Measurements from ENCODE around the gene LHFPL6.

The LHFPL6 gene

GRCh38 chr13:39365879-39366278 lies 237.1 kb downstream of the LHFPL6 start:
- Histone ChIP-seq H2BK5ac (ENCODE audit: low read length) (no peak overlapping the region), H2BK15ac (ENCODE audit: low read length) (no peak overlapping the region), H3K14ac (ENCODE audit: low read length) (no peak overlapping the region), H3K36me3 (replicated peaks in 1 of 2; ENCODE audit: control insufficient read depth in 2 of 2, insufficient read depth in 2 of 2, low read length in 2 of 2) (peaks cover 0 to 31% of the 10 kb centered on the region in 2 donors), H3K23ac (ENCODE audit: low read depth, low read length, poor library complexity) (no peak overlapping the region), H2BK120ac (ENCODE audit: low read depth, low read length) (no peak overlapping the region), H4K8ac (ENCODE audit: low read depth, low read length) (no peak overlapping the region), H2BK12ac (ENCODE audit: low read length) (no peak overlapping the region), H3K79me1 (ENCODE audit: low read depth, low read length) (no peaks in the 10 kb centered on the region), H3K18ac (ENCODE audit: low read length) (no peak overlapping the region), H3K4me1 (ENCODE audit: control insufficient read depth in 2 of 2, insufficient read depth in 1 of 2, low read depth in 1 of 2, low read length in 2 of 2) (peaks cover 3 to 7% of the 10 kb centered on the region in 2 donors), H3K4ac (ENCODE audit: low read length) (no peak overlapping the region), H3K27ac (replicated peaks; ENCODE audit: low read length) (no peak overlapping the region), H3K4me3 (ENCODE audit: low read length in 2 of 2) (no peak overlapping the region), H3K9ac (ENCODE audit: low read depth, low read length, poor library complexity) (no peak overlapping the region), H3K27me3 (ENCODE audit: control insufficient read depth in 3 of 3, insufficient read depth in 3 of 3, low read depth in 1 of 3, low read length in 3 of 3) (no peaks in the 10 kb centered on the region), H2AK5ac (ENCODE audit: low read depth, low read length) (no peak overlapping the region), H2AFZ (ENCODE audit: low read length) (no peak overlapping the region), H3K9me3 (replicated peaks in 1 of 2; ENCODE audit: control insufficient read depth in 2 of 2, insufficient read depth in 1 of 2, low read depth in 1 of 2, low read length in 2 of 2) (peaks cover 0 to 4% of the 10 kb centered on the region in 2 donors), H3K4me2 (ENCODE audit: insufficient read depth, low read length, poor library complexity, severe bottlenecking) (no peak overlapping the region), H4K91ac (ENCODE audit: low read depth, low read length, poor library complexity) (no peak overlapping the region)
- DNase-seq (ENCODE audit: low spot score), result no peak

GRCh38 chr13:39364947-39365468 lies 238.0 kb downstream of the LHFPL6 start:
- peaks cover 3 to 7% of the 10 kb centered on the region in 2 donors for H3K4me1 ChIP-seq (ENCODE audit: control insufficient read depth in 2 of 2, insufficient read depth in 1 of 2, low read depth in 1 of 2, low read length in 2 of 2)
- WGBS, 2 donors (ENCODE audit: extremely low coverage in 2 of 2, insufficient read length in 2 of 2, insufficient replicate concordance in 1 of 2), result no CpG with 5 or more reads among the region's 5 CpGs
- H3K9ac ChIP-seq (ENCODE audit: low read depth, low read length, poor library complexity), result no peak overlapping the region
- no peak overlapping the region for H3K23ac ChIP-seq (ENCODE audit: low read depth, low read length, poor library complexity)
- no peak overlapping the region for H4K91ac ChIP-seq (ENCODE audit: low read depth, low read length, poor library complexity)
- H3K14ac ChIP-seq (ENCODE audit: low read length), result no peak overlapping the region
- no peak overlapping the region for H2BK5ac ChIP-seq (ENCODE audit: low read length)
- no peak overlapping the region for H2AK5ac ChIP-seq (ENCODE audit: low read depth, low read length)
- no peak overlapping the region for H3K27ac ChIP-seq (replicated peaks; ENCODE audit: low read length)
- no peaks in the 10 kb centered on the region for H3K27me3 ChIP-seq (ENCODE audit: control insufficient read depth in 3 of 3, insufficient read depth in 3 of 3, low read depth in 1 of 3, low read length in 3 of 3)
- no peak overlapping the region for H3K18ac ChIP-seq (ENCODE audit: low read length)
- H3K4me2 ChIP-seq (ENCODE audit: insufficient read depth, low read length, poor library complexity, severe bottlenecking), result no peak overlapping the region
- no peak overlapping the region for H3K4me3 ChIP-seq (ENCODE audit: low read length in 2 of 2)
- H2BK15ac ChIP-seq (ENCODE audit: low read length), result no peak overlapping the region
- H3K4ac ChIP-seq (ENCODE audit: low read length), result no peak overlapping the region
- peaks cover 0 to 4% of the 10 kb centered on the region in 2 donors for H3K9me3 ChIP-seq (replicated peaks in 1 of 2; ENCODE audit: control insufficient read depth in 2 of 2, insufficient read depth in 1 of 2, low read depth in 1 of 2, low read length in 2 of 2)
- no peak overlapping the region for H2BK12ac ChIP-seq (ENCODE audit: low read length)
- H3K79me1 ChIP-seq (ENCODE audit: low read depth, low read length), result no peaks in the 10 kb centered on the region
- no peak overlapping the region for H2BK120ac ChIP-seq (ENCODE audit: low read depth, low read length)
- no peak overlapping the region for H4K8ac ChIP-seq (ENCODE audit: low read depth, low read length)
- H2AFZ ChIP-seq (ENCODE audit: low read length), result no peak overlapping the region
- H3K36me3 ChIP-seq (replicated peaks in 1 of 2; ENCODE audit: control insufficient read depth in 2 of 2, insufficient read depth in 2 of 2, low read length in 2 of 2), result peaks cover 0 to 31% of the 10 kb centered on the region in 2 donors
- DNase-seq (ENCODE audit: low spot score), result no peak

DNA sequence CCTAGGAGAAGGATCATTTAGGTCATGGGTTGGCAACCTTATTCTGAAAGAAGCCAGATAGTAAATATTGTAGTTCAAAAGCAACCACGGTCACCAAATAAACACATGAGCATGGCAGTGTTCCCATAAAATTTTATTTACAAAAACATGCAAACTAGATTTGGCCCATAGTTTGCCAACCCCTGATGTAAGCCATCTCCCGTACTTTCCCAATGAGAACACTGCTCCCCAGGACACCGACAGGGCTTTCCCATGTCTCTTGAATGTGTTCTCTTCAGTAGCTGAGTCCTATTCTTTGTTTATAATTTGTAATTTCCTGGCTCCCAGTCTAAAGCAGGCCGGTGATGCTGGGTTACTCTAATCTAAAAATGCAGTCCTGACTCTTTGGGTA lies 239.6 kb downstream of the LHFPL6 start:
- Histone ChIP-seq H3K18ac (ENCODE audit: low read length) (no peak overlapping the region), H3K4ac (ENCODE audit: low read length) (no peak overlapping the region), H4K91ac (ENCODE audit: low read depth, low read length, poor library complexity) (no peak overlapping the region), H2AK5ac (ENCODE audit: low read depth, low read length) (no peak overlapping the region), H3K14ac (ENCODE audit: low read length) (no peak overlapping the region), H2BK5ac (ENCODE audit: low read length) (no peak overlapping the region), H2BK12ac (ENCODE audit: low read length) (no peak overlapping the region), H4K8ac (ENCODE audit: low read depth, low read length) (no peak overlapping the region), H3K4me2 (ENCODE audit: insufficient read depth, low read length, poor library complexity, severe bottlenecking) (no peak overlapping the region), H3K9ac (ENCODE audit: low read depth, low read length, poor library complexity) (no peak overlapping the region), H3K9me3 (replicated peaks in 1 of 2; ENCODE audit: control insufficient read depth in 2 of 2, insufficient read depth in 1 of 2, low read depth in 1 of 2, low read length in 2 of 2) (peaks cover 0 to 10% of the 10 kb centered on the region in 2 donors), H3K23ac (ENCODE audit: low read depth, low read length, poor library complexity) (no peak overlapping the region), H3K4me3 (ENCODE audit: low read length in 2 of 2) (no peak overlapping the region), H3K36me3 (replicated peaks in 1 of 2; ENCODE audit: control insufficient read depth in 2 of 2, insufficient read depth in 2 of 2, low read length in 2 of 2) (peaks cover 0 to 31% of the 10 kb centered on the region in 2 donors), H2BK120ac (ENCODE audit: low read depth, low read length) (no peak overlapping the region), H3K27ac (replicated peaks; ENCODE audit: low read length) (no peak overlapping the region), H3K79me1 (ENCODE audit: low read depth, low read length) (no peaks in the 10 kb centered on the region), H2AFZ (ENCODE audit: low read length) (no peak overlapping the region), H2BK15ac (ENCODE audit: low read length) (no peak overlapping the region), H3K4me1 (ENCODE audit: control insufficient read depth in 2 of 2, insufficient read depth in 1 of 2, low read depth in 1 of 2, low read length in 2 of 2) (peaks cover 3 to 7% of the 10 kb centered on the region in 2 donors), H3K27me3 (ENCODE audit: control insufficient read depth in 3 of 3, insufficient read depth in 3 of 3, low read depth in 1 of 3, low read length in 3 of 3) (no peaks in the 10 kb centered on the region)
- no peak for DNase-seq (ENCODE audit: low spot score)
- WGBS, 2 donors (ENCODE audit: extremely low coverage in 2 of 2, insufficient read length in 2 of 2, insufficient replicate concordance in 1 of 2), result no CpG with 5 or more reads among the region's 4 CpGs

- no peak overlapping the region for H3K27ac ChIP-seq (replicated peaks; ENCODE audit: low read length)
- WGBS, 2 donors (ENCODE audit: extremely low coverage in 2 of 2, insufficient read length in 2 of 2, insufficient replicate concordance in 1 of 2), result no CpG with 5 or more reads among the region's 5 CpGs
- H3K14ac ChIP-seq (ENCODE audit: low read length), result no peak overlapping the region
Measured at GRCh38 chr13:39362652-39363381, 240.2 kb downstream of the LHFPL6 start.

More at GRCh38 chr13:39362652-39363381, 240.2 kb downstream of the LHFPL6 start:
- Histone ChIP-seq H3K9ac (ENCODE audit: low read depth, low read length, poor library complexity) (no peak overlapping the region), H3K4ac (ENCODE audit: low read length) (no peak overlapping the region), H4K91ac (ENCODE audit: low read depth, low read length, poor library complexity) (no peak overlapping the region), H3K4me3 (ENCODE audit: low read length in 2 of 2) (no peak overlapping the region), H2AK5ac (ENCODE audit: low read depth, low read length) (no peak overlapping the region), H2BK120ac (ENCODE audit: low read depth, low read length) (no peak overlapping the region), H3K4me1 (ENCODE audit: control insufficient read depth in 2 of 2, insufficient read depth in 1 of 2, low read depth in 1 of 2, low read length in 2 of 2) (peaks cover 3 to 7% of the 10 kb centered on the region in 2 donors), H4K8ac (ENCODE audit: low read depth, low read length) (no peak overlapping the region), H2BK12ac (ENCODE audit: low read length) (no peak overlapping the region), H3K9me3 (replicated peaks in 1 of 2; ENCODE audit: control insufficient read depth in 2 of 2, insufficient read depth in 1 of 2, low read depth in 1 of 2, low read length in 2 of 2) (peaks cover 0 to 16% of the 10 kb centered on the region in 2 donors), H3K18ac (ENCODE audit: low read length) (no peak overlapping the region), H3K23ac (ENCODE audit: low read depth, low read length, poor library complexity) (no peak overlapping the region), H3K4me2 (ENCODE audit: insufficient read depth, low read length, poor library complexity, severe bottlenecking) (no peak overlapping the region), H2BK5ac (ENCODE audit: low read length) (no peak overlapping the region), H2AFZ (ENCODE audit: low read length) (no peak overlapping the region), H3K36me3 (replicated peaks in 1 of 2; ENCODE audit: control insufficient read depth in 2 of 2, insufficient read depth in 2 of 2, low read length in 2 of 2) (peaks cover 0 to 31% of the 10 kb centered on the region in 2 donors), H3K27me3 (ENCODE audit: control insufficient read depth in 3 of 3, insufficient read depth in 3 of 3, low read depth in 1 of 3, low read length in 3 of 3) (no peaks in the 10 kb centered on the region), H2BK15ac (ENCODE audit: low read length) (no peak overlapping the region), H3K79me1 (ENCODE audit: low read depth, low read length) (no peaks in the 10 kb centered on the region)
- DNase-seq (ENCODE audit: low spot score), result no peak

Data from neuronal stem cell (in vitro differentiated cells).